ENCODE data around the gene CBX2. TPM values are rescaled to one million over a fixed set of nuclear protein-coding genes. Genes with fewer than 3 reads are reported as not detected.

The CBX2 gene
- polyA plus RNA-seq, 2 of the 4 experiments (the other 2 are of a cell fraction) = 7.4 to 16.4 TPM

- ChIA-PET POLR2A (no interaction called here), CTCF (interaction anchor here (0.7 to 4.7 kb wide), 13 partner anchors 8 to 224 kb away, joined by 3 to 32 read pairs (median 5); partner anchors contain the start of gene CBX4)
Measured at GRCh38 chr17:79784353-79785016, 6.5 kb downstream of the CBX2 start.

DNA sequence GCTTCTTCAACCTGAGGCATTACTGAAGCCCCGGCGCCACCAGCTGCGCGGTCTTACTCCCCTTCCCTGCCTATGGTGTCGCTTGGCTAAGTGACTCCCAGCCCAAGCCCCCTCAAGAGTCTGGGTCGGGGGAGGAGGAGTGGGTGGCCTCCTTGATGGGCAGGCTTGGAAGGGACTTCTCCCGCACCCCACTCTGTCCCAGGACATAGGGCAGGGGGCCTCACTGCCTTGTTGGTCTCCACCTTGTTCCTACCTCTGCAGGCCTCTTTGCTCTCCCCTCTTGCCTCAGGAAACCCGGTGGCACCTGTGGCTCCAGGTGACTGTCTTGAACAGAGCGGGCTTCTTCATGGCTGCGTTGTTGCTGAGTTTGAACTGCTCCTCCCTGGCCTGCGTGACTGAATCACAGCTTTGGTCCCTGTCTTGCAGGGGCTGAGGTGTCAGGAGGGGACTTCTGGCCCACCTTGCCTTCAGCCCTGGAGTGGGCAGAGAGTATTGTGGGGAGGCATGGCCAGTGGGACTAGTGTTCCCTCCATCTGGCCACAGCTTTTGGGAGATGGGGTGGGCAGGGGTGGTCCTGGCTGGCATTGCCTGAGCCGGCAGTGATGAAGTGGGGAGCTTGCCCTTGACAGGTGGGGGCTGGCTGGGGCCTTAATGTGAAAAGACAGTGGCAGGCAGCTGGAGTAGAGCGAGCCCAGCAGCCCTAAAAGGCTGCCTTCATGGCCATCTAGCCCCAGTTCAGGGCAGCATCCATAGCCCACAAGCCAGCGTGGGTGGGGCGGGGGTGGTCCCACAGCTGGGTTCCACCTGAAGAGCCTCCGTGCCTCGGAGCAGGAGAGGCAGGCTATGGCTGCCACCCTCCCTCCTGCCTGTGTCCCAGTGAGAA is 7.3 kb downstream of the CBX2 start:
- POLR2A ChIA-PET = no interaction called here
- WGBS (ENCODE audit: missing lambda C conversion rate) = 95% methylated on average over 17 of the region's 17 CpGs
- no peak for FAIRE-seq
- Histone ChIP-seq H3K9me3 (no peaks in the 10 kb centered on the region), H3K27ac (no peak overlapping the region), H3K4me3 (no peak overlapping the region), H3K4me2 (no peak overlapping the region), H3K4me1 (peaks cover 7% of the 10 kb centered on the region; the same call in 2 of the 3 replicates)
- no peak for ATAC-seq
- no peak for DNase-seq (ENCODE audit: low read depth in 1 of 2, low spot score in 1 of 2)
- TF ChIP-seq JUN (IDR thresholded peaks at IDR 0.05) (no peak), TP53 (CRISPR knock-in tag; IDR thresholded peaks at IDR 0.05) (no peak), CBX8 (IDR thresholded peaks at IDR 0.05) (no peak), NR3C1 (IDR thresholded peaks at IDR 0.05) (no peak), ZSCAN20 (CRISPR knock-in tag; IDR thresholded peaks at IDR 0.05) (no peak), ESRRA (IDR thresholded peaks at IDR 0.05; ENCODE audit: borderline replicate concordance, low read length) (no peak), GATA3 (IDR thresholded peaks at IDR 0.05; ENCODE audit: borderline replicate concordance) (no peak), NFE2L2 (conservative IDR thresholded peaks at IDR 0.05; ENCODE audit: low read length) (no peak), HOXB13 (CRISPR knock-in tag; IDR thresholded peaks at IDR 0.05; ENCODE audit: low read depth) (no peak), EP300 (IDR thresholded peaks at IDR 0.05) (no peak), BHLHE40 (IDR thresholded peaks at IDR 0.05; ENCODE audit: low read depth, low read length) (no peak), ZFP36 (IDR thresholded peaks at IDR 0.05; ENCODE audit: borderline replicate concordance, partially characterized antibody) (no peak)
- TF ChIP-seq, protein P1, sequence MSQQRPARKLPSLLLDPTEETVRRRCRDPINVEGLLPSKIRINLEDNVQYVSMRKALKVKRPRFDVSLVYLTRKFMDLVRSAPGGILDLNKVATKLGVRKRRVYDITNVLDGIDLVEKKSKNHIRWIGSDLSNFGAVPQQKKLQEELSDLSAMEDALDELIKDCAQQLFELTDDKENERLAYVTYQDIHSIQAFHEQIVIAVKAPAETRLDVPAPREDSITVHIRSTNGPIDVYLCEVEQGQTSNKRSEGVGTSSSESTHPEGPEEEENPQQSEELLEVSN (IDR thresholded peaks at IDR 0.05; ENCODE audit: borderline replicate concordance, low read depth) = no peak
- TF ChIP-seq, protein P2, sequence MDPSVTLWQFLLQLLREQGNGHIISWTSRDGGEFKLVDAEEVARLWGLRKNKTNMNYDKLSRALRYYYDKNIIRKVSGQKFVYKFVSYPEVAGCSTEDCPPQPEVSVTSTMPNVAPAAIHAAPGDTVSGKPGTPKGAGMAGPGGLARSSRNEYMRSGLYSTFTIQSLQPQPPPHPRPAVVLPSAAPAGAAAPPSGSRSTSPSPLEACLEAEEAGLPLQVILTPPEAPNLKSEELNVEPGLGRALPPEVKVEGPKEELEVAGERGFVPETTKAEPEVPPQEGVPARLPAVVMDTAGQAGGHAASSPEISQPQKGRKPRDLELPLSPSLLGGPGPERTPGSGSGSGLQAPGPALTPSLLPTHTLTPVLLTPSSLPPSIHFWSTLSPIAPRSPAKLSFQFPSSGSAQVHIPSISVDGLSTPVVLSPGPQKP (IDR thresholded peaks at IDR 0.05; ENCODE audit: low read depth, low read length) = no peak
- TF ChIP-seq, protein P3, sequence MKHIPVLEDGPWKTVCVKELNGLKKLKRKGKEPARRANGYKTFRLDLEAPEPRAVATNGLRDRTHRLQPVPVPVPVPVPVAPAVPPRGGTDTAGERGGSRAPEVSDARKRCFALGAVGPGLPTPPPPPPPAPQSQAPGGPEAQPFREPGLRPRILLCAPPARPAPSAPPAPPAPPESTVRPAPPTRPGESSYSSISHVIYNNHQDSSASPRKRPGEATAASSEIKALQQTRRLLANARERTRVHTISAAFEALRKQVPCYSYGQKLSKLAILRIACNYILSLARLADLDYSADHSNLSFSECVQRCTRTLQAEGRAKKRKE (CRISPR knock-in tag; IDR thresholded peaks at IDR 0.05; ENCODE audit: low read depth) = no peak
- TF ChIP-seq, protein P4, sequence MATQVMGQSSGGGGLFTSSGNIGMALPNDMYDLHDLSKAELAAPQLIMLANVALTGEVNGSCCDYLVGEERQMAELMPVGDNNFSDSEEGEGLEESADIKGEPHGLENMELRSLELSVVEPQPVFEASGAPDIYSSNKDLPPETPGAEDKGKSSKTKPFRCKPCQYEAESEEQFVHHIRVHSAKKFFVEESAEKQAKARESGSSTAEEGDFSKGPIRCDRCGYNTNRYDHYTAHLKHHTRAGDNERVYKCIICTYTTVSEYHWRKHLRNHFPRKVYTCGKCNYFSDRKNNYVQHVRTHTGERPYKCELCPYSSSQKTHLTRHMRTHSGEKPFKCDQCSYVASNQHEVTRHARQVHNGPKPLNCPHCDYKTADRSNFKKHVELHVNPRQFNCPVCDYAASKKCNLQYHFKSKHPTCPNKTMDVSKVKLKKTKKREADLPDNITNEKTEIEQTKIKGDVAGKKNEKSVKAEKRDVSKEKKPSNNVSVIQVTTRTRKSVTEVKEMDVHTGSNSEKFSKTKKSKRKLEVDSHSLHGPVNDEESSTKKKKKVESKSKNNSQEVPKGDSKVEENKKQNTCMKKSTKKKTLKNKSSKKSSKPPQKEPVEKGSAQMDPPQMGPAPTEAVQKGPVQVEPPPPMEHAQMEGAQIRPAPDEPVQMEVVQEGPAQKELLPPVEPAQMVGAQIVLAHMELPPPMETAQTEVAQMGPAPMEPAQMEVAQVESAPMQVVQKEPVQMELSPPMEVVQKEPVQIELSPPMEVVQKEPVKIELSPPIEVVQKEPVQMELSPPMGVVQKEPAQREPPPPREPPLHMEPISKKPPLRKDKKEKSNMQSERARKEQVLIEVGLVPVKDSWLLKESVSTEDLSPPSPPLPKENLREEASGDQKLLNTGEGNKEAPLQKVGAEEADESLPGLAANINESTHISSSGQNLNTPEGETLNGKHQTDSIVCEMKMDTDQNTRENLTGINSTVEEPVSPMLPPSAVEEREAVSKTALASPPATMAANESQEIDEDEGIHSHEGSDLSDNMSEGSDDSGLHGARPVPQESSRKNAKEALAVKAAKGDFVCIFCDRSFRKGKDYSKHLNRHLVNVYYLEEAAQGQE (IDR thresholded peaks at IDR 0.05) = no peak
- CTCF ChIA-PET = interaction anchor here (0.6 to 4.7 kb wide), 13 partner anchors 8 to 224 kb away, joined by 3 to 32 read pairs (median 6); partner anchors contain the start of gene CBX4

More at GRCh38 chr17:79784353-79785016, 6.5 kb downstream of the CBX2 start:
- TF ChIP-seq FOSL2 (IDR thresholded peaks at IDR 0.05) (no peak), FOSL2 (CRISPR knock-in tag; IDR thresholded peaks at IDR 0.05) (no peak), EHF (CRISPR knock-in tag; IDR thresholded peaks at IDR 0.05) (no peak)
- DNase-seq (ENCODE audit: low read depth in 1 of 2, low spot score in 1 of 2) (no peak), FAIRE-seq (no peak), ATAC-seq (no peak)
- 96% methylated on average over 23 of the region's 31 CpGs for WGBS (ENCODE audit: missing lambda C conversion rate)
- Histone ChIP-seq H3K4me1 (peaks cover under 1% of the 10 kb centered on the region; the same call in 2 of the 3 replicates), H3K4me2 (no peak overlapping the region), H3K27ac (no peak overlapping the region), H3K4me3 (no peak overlapping the region), H3K9me3 (no peaks in the 10 kb centered on the region)
